ENCODE measurements around the gene AUTS2.

AUTS2 gene

GRCh38 chr7:69736126-69736810, 138.0 kb downstream of the AUTS2 start:
- peak in 1 of 2 experiments; percentile 78 for DNase-seq

- DNase-seq, result no peak
These were observed 140.2 kb downstream of the AUTS2 start for GRCh38 chr7:69738396-69738951.

- no peak for DNase-seq
These were observed 140.9 kb downstream of the AUTS2 start for GRCh38 chr7:69739190-69739589.

- DNase-seq, result no peak
These were observed 141.7 kb downstream of the AUTS2 start for GRCh38 chr7:69739931-69740431.

- no peak for DNase-seq
These were observed 144.0 kb downstream of the AUTS2 start for GRCh38 chr7:69742237-69742636.

GRCh38 chr7:69743436-69743835, 145.2 kb downstream of the AUTS2 start:
- no peak for DNase-seq

- DNase-seq, result no peak
These were observed 145.8 kb downstream of the AUTS2 start for GRCh38 chr7:69744026-69744425.

GRCh38 chr7:69746383-69746782, 148.1 kb downstream of the AUTS2 start:
- no peak for DNase-seq

GRCh38 chr7:69747144-69747543, 148.9 kb downstream of the AUTS2 start:
- DNase-seq, result no peak

- DNase-seq, result no peak
These were observed 150.3 kb downstream of the AUTS2 start for GRCh38 chr7:69748530-69748929.

- no peak for DNase-seq
These were observed 151.2 kb downstream of the AUTS2 start for GRCh38 chr7:69749372-69749979.

GRCh38 chr7:69749994-69750393, 151.7 kb downstream of the AUTS2 start:
- DNase-seq, result no peak

- DNase-seq, result no peak
These were observed 152.8 kb downstream of the AUTS2 start for GRCh38 chr7:69751026-69751425.

- no peak for DNase-seq
These were observed 155.7 kb downstream of the AUTS2 start for GRCh38 chr7:69753981-69754380.

GRCh38 chr7:69754476-69754875, 156.2 kb downstream of the AUTS2 start:
- DNase-seq, result no peak

- no peak for DNase-seq
These were observed 158.0 kb downstream of the AUTS2 start for GRCh38 chr7:69756235-69756634.

GRCh38 chr7:69757528-69757927, 159.3 kb downstream of the AUTS2 start:
- no peak for DNase-seq

- DNase-seq, result no peak
These were observed 159.7 kb downstream of the AUTS2 start for GRCh38 chr7:69757981-69758430.

- no peak for DNase-seq
These were observed 161.1 kb downstream of the AUTS2 start for GRCh38 chr7:69759373-69759772.

- DNase-seq, result no peak
These were observed 163.1 kb downstream of the AUTS2 start for GRCh38 chr7:69761290-69761922.

GRCh38 chr7:69762821-69763352, 164.6 kb downstream of the AUTS2 start:
- no peak for DNase-seq

GRCh38 chr7:69763513-69763912, 165.2 kb downstream of the AUTS2 start:
- DNase-seq, result no peak

- peak; percentile 81 to 91 for DNase-seq
These were observed 165.9 kb downstream of the AUTS2 start for GRCh38 chr7:69764147-69764546.

All from NCI-H187 (cell line).